CD8-positive, alpha-beta memory T cell (primary cell): ENCODE measurements around the gene COQ8A. TPM values are rescaled to one million over a fixed set of nuclear protein-coding genes. Genes with fewer than 3 reads are reported as not detected.
"Not testable (repeated sequence)": the region's sequence is repeated elsewhere in the genome, so short reads cannot be mapped to it uniquely, and the experiment has no call there.

Experiments
- CTCF ChIA-PET: fragments of 350-600 bp; sonication (Branson Sonifier 250); formaldehyde crosslinking; loops from one replicate; lab custom pipeline; 2021; ENCODE audit warnings: antibody characterized with exemption; lab: Charles Lee
- POLR2A ChIA-PET: fragments of 350-600 bp; sonication (Branson Sonifier 250); formaldehyde crosslinking; loops from one replicate; lab custom pipeline; 2021; ENCODE audit warnings: antibody characterized with exemption; lab: Charles Lee
- DNase-seq, 5 donors: peaks; one replicate each; pipeline versions ENCODE4 v3.0.0 to v3.0.0-alpha.2; 2020 to 2022; ENCODE audit warnings: mixed read lengths in 1 of 5
- H3K27ac ChIP-seq: one replicate; pipeline ENCODE4 v1.7.0; 2013; ENCODE audit warnings: low read depth, mild to moderate bottlenecking, low read length, moderate library complexity
- H3K27me3 ChIP-seq: 2 replicates; pipeline ENCODE4 v1.7.0; 2013; ENCODE audit warnings: low read length, mild to moderate bottlenecking; ENCODE audit not compliant: insufficient read depth, poor library complexity, severe bottlenecking
- H3K36me3 ChIP-seq: 2 replicates; pipeline ENCODE4 v1.7.0; 2013; ENCODE audit warnings: mild to moderate bottlenecking, low read length, moderate library complexity; ENCODE audit not compliant: insufficient read depth
- H3K4me1 ChIP-seq: 2 replicates; pipeline ENCODE4 v1.7.0; 2013; ENCODE audit warnings: mild to moderate bottlenecking, low read length, moderate library complexity; ENCODE audit not compliant: insufficient read depth
- H3K4me3 ChIP-seq: 2 replicates; pipeline ENCODE4 v1.7.0; 2013; ENCODE audit warnings: mild to moderate bottlenecking, low read length
- H3K9me3 ChIP-seq: 2 replicates; pipeline ENCODE4 v1.7.0; 2013; ENCODE audit warnings: mild to moderate bottlenecking, low read length
- H3K27ac Mint-ChIP-seq, 8 donors: one replicate each; pipeline ENCODE4 v1.8.0; 2020 to 2021; ENCODE audit warnings: mixed read lengths in 8 of 8, mild to moderate bottlenecking in 6 of 8, inconsistent platforms in 3 of 8, moderate library complexity in 3 of 8
- H3K27me3 Mint-ChIP-seq, 2 donors: one replicate each; pipeline ENCODE4 v1.8.0; 2020 to 2021; ENCODE audit warnings: mixed read lengths in 2 of 2, mild to moderate bottlenecking in 1 of 2, moderate library complexity in 1 of 2
- H3K36me3 Mint-ChIP-seq, 3 donors: one replicate each; pipeline ENCODE4 v1.8.0; 2020 to 2021; ENCODE audit warnings: mixed read lengths in 3 of 3, inconsistent platforms in 1 of 3, mild to moderate bottlenecking in 1 of 3
- H3K4me1 Mint-ChIP-seq, 3 donors: one replicate each; pipeline ENCODE4 v1.8.0; 2020 to 2021; ENCODE audit warnings: mixed read lengths in 3 of 3, inconsistent platforms in 1 of 3, mild to moderate bottlenecking in 1 of 3
- H3K4me3 Mint-ChIP-seq, 7 donors: one replicate each; pipeline ENCODE4 v1.8.0; 2020 to 2021; ENCODE audit warnings: mixed read lengths in 7 of 7, mild to moderate bottlenecking in 6 of 7, moderate library complexity in 4 of 7, inconsistent platforms in 2 of 7
- H3K9me3 Mint-ChIP-seq, 5 donors: one replicate each; pipeline ENCODE4 v1.8.0; 2020 to 2022; ENCODE audit warnings: mixed read lengths in 5 of 5, mild to moderate bottlenecking in 3 of 5, moderate library complexity in 2 of 5, inconsistent platforms in 1 of 5
- polyA plus RNA-seq: library from polyadenylated mRNA; unstranded; fragments of 300-500 nt; fragmentation: Illumina TruSeq; gene quantifications from one replicate; pipeline ENCODE4 v1.2.3, GENCODE V29; 2021
- total RNA-seq, 2 experiments: library from RNA; stranded (reverse); gene quantifications; one replicate each; pipeline ENCODE4 v1.2.3, GENCODE V29; 2021

COQ8A gene
- total and polyA plus RNA-seq, 3 experiments from 2014 or later = 30.7 to 43.6 (median 35.2) TPM

GRCh38 chr1:226912587-226913176, 27.4 kb upstream of the COQ8A start:
- CTCF ChIA-PET = interaction anchor here (0.5 to 1.4 kb wide), 3 partner anchors 27 to 145 kb away, joined by 3 to 5 read pairs (median 3); partner anchors contain the start of gene COQ8A
- POLR2A ChIA-PET = no interaction called here
- no peak overlapping the region for H3K27ac ChIP-seq
- Mint-ChIP-seq H3K4me3 (no peak overlapping the region), H3K36me3 (peaks cover 0 to 4% (median 3%) of the 10 kb centered on the region in 3 donors), H3K27ac (no peak overlapping the region), H3K4me1 (no peaks in the 10 kb centered on the region), H3K27me3 (no peaks in the 10 kb centered on the region), H3K9me3 (no peaks in the 10 kb centered on the region)
- H3K9me3 ChIP-seq = no peaks in the 10 kb centered on the region
- H3K36me3 ChIP-seq = no peaks in the 10 kb centered on the region
- no peak overlapping the region for H3K4me3 ChIP-seq
- no peaks in the 10 kb centered on the region for H3K4me1 ChIP-seq
- DNase-seq = peak in 1 of 5 donors; percentile 45
- H3K27me3 ChIP-seq = no peaks in the 10 kb centered on the region

- H3K9me3 Mint-ChIP-seq = no peaks in the 10 kb centered on the region
- no peak overlapping the region for H3K4me3 Mint-ChIP-seq
- peaks cover 0 to 4% (median 3%) of the 10 kb centered on the region in 3 donors for H3K36me3 Mint-ChIP-seq
- H3K4me3 ChIP-seq = no peak overlapping the region
- no peaks in the 10 kb centered on the region for H3K27me3 Mint-ChIP-seq
- H3K27me3 ChIP-seq = no peaks in the 10 kb centered on the region
- H3K4me1 Mint-ChIP-seq = no peaks in the 10 kb centered on the region
- H3K9me3 ChIP-seq = no peaks in the 10 kb centered on the region
- ChIA-PET POLR2A (no interaction called here), CTCF (no interaction called here)
- no peak overlapping the region for H3K27ac ChIP-seq
- H3K4me1 ChIP-seq = no peaks in the 10 kb centered on the region
- H3K36me3 ChIP-seq = no peaks in the 10 kb centered on the region
- H3K27ac Mint-ChIP-seq = no peak overlapping the region
- no peak for DNase-seq
Observed at GRCh38 chr1:226915672-226915995, 24.5 kb upstream of the COQ8A start.

GRCh38 chr1:226916497-226916896, 23.6 kb upstream of the COQ8A start:
- Mint-ChIP-seq H3K4me3 (no peak overlapping the region), H3K36me3 (peaks cover 0 to 2% (median 2%) of the 10 kb centered on the region in 3 donors), H3K27ac (no peak overlapping the region), H3K27me3 (no peaks in the 10 kb centered on the region), H3K9me3 (no peaks in the 10 kb centered on the region), H3K4me1 (no peaks in the 10 kb centered on the region)
- no peak overlapping the region for H3K27ac ChIP-seq
- no peak overlapping the region for H3K4me3 ChIP-seq
- H3K9me3 ChIP-seq = no peaks in the 10 kb centered on the region
- H3K36me3 ChIP-seq = no peaks in the 10 kb centered on the region
- POLR2A ChIA-PET = no interaction called here
- no peaks in the 10 kb centered on the region for H3K4me1 ChIP-seq
- CTCF ChIA-PET = no interaction called here
- no peaks in the 10 kb centered on the region for H3K27me3 ChIP-seq
- no peak for DNase-seq

DNA sequence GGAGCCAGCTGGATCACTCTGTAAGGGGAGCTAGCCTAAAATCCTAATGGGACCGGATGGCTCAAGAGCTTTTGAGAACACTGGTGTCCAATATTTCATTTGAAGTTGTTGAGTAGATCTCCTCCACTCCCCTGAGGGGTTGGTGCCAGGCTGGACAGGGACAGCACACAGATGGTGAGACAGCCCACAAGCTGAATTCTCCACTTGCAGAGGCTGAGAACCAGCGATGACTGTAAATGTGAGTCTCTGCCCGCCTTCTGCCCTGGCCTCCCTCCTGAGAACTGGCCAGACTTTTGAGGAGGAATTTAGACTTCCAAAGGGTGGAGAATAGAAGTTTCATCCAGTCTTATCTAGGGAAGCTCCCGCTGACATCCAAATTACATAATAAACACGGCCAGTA, 20.5 kb upstream of the COQ8A start:
- Mint-ChIP-seq H3K36me3 (peaks cover 0 to 4% (median 2%) of the 10 kb centered on the region in 3 donors), H3K27ac (no peak overlapping the region), H3K4me1 (no peaks in the 10 kb centered on the region), H3K9me3 (no peaks in the 10 kb centered on the region), H3K4me3 (no peak overlapping the region), H3K27me3 (no peaks in the 10 kb centered on the region)
- H3K4me1 ChIP-seq = no peaks in the 10 kb centered on the region
- no peaks in the 10 kb centered on the region for H3K36me3 ChIP-seq
- ChIA-PET CTCF (no interaction called here), POLR2A (no interaction called here)
- H3K27me3 ChIP-seq = no peaks in the 10 kb centered on the region
- no peaks in the 10 kb centered on the region for H3K9me3 ChIP-seq
- H3K4me3 ChIP-seq = no peak overlapping the region
- no peak for DNase-seq
- no peak overlapping the region for H3K27ac ChIP-seq

DNA sequence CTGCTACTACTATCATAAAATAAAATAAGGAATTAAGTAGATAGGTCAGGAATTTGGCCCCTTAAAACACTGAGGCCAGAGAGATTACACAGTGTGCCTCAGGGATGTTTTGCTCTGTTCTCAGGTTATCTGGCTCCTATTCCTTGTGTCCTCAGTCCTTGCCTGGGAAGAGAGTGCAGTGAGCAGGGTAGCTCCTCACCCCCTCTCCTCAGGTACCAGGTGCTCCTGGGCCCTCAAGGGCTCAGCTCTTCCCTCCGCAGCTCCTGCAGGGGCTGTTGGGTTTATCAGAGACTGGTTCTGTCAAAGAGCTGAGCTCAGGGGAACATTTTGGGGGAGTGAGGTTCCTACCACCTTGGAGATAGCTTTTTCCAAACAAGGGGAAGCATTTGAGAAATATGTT, 20.1 kb upstream of the COQ8A start:
- H3K27me3 Mint-ChIP-seq = peaks cover 0 to under 1% of the 10 kb centered on the region in 2 donors
- ChIA-PET CTCF (no interaction called here), POLR2A (no interaction called here)
- H3K27ac Mint-ChIP-seq = no peak overlapping the region
- no peak for DNase-seq
- no peaks in the 10 kb centered on the region for H3K9me3 ChIP-seq
- H3K36me3 Mint-ChIP-seq = peaks cover 0 to 4% (median 2%) of the 10 kb centered on the region in 3 donors
- no peak overlapping the region for H3K4me3 Mint-ChIP-seq
- H3K9me3 Mint-ChIP-seq = no peaks in the 10 kb centered on the region
- no peak overlapping the region for H3K4me3 ChIP-seq
- H3K27me3 ChIP-seq = no peaks in the 10 kb centered on the region
- H3K36me3 ChIP-seq = no peaks in the 10 kb centered on the region
- H3K4me1 Mint-ChIP-seq = no peaks in the 10 kb centered on the region
- H3K27ac ChIP-seq = no peak overlapping the region
- no peaks in the 10 kb centered on the region for H3K4me1 ChIP-seq

GRCh38 chr1:226920446-226920894, 19.6 kb upstream of the COQ8A start:
- no peaks in the 10 kb centered on the region for H3K9me3 Mint-ChIP-seq
- no peaks in the 10 kb centered on the region for H3K27me3 ChIP-seq
- H3K27ac ChIP-seq = no peak overlapping the region
- no peaks in the 10 kb centered on the region for H3K4me1 Mint-ChIP-seq
- no peak for DNase-seq
- H3K4me3 ChIP-seq = no peak overlapping the region
- H3K4me1 ChIP-seq = no peaks in the 10 kb centered on the region
- peaks cover 0 to 4% of the 10 kb centered on the region in 2 donors for H3K27me3 Mint-ChIP-seq
- H3K4me3 Mint-ChIP-seq = no peak overlapping the region
- no peaks in the 10 kb centered on the region for H3K9me3 ChIP-seq
- ChIA-PET CTCF (no interaction called here), POLR2A (no interaction called here)
- no peaks in the 10 kb centered on the region for H3K36me3 ChIP-seq
- H3K27ac Mint-ChIP-seq = no peak overlapping the region
- peaks cover 0 to 4% (median 2%) of the 10 kb centered on the region in 3 donors for H3K36me3 Mint-ChIP-seq

- no peak overlapping the region for H3K27ac ChIP-seq
- CTCF ChIA-PET = no interaction called here
- POLR2A ChIA-PET = no interaction called here
Observed at GRCh38 chr1:226921504-226921903, 18.6 kb upstream of the COQ8A start.

DNA sequence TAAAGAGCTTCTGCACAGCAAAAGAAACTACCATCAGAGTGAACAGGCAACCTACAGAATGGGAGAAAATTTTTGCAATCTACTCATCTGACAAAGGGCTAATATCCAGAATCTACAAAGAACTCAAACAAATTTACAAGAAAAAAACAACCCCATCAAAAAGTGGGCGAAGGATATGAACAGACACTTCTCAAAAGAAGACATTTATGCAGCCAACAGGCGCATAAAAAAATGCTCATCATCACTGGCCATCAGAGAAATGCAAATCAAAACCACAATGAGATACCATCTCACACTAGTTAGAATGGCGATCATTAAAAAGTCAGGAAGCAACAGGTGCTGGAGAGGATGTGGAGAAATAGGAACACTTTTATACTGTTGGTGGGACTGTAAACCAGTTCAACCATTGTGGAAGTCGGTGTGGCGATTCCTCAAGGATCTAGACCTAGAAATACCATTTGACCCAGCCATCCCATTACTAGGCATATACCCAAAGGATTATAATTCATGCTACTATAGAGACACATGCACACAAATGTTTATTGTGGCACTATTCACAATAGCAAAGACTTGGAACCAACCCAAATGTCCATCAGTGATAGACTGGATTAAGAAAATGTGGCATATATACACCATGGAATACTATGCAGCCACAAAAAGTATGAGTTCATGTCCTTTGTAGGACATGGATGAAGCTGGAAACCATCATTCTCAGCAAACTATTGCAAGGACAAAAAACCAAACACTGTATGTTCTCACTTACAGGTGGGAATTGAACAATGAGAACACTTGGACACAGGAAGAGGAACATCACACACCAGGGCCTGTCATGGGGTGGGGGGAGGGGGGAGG, 10.6 kb upstream of the COQ8A start:
- DNase-seq, H3K4me3 Mint-ChIP-seq, H3K36me3 ChIP-seq, POLR2A ChIA-PET, H3K27ac ChIP-seq, CTCF ChIA-PET, H3K27ac Mint-ChIP-seq, H3K9me3 ChIP-seq, H3K27me3 ChIP-seq, H3K27me3 Mint-ChIP-seq, H3K4me1 ChIP-seq, H3K4me1 Mint-ChIP-seq, H3K4me3 ChIP-seq: not testable (repeated sequence)
- peaks cover 0 to 14% (median 1%) of the 10 kb centered on the region in 3 donors for H3K36me3 Mint-ChIP-seq
- peaks cover 2 to 17% (median 5%) of the 10 kb centered on the region in 5 donors for H3K9me3 Mint-ChIP-seq

More at GRCh38 chr1:226921504-226921903, 18.6 kb upstream of the COQ8A start:
- H3K4me3 ChIP-seq = no peak overlapping the region
- H3K4me1 ChIP-seq = no peaks in the 10 kb centered on the region
- H3K36me3 ChIP-seq = no peaks in the 10 kb centered on the region
- no peaks in the 10 kb centered on the region for H3K9me3 ChIP-seq
- no peak overlapping the region for H3K27ac Mint-ChIP-seq
- no peak overlapping the region for H3K4me3 Mint-ChIP-seq
- H3K4me1 Mint-ChIP-seq = no peaks in the 10 kb centered on the region
- no peak for DNase-seq
- H3K36me3 Mint-ChIP-seq = peaks cover 2 to 4% (median 2%) of the 10 kb centered on the region in 3 donors
- peaks cover 0 to 4% of the 10 kb centered on the region in 2 donors for H3K27me3 Mint-ChIP-seq
- no peaks in the 10 kb centered on the region for H3K27me3 ChIP-seq
- H3K9me3 Mint-ChIP-seq = peaks cover 0 to under 1% (median 0%) of the 10 kb centered on the region in 5 donors
